K562 (cell line): ENCODE data around the gene C2CD4D. TPM values are rescaled to one million over a fixed set of nuclear protein-coding genes. Genes with fewer than 3 reads are reported as not detected.
A peak's percentile ranks its signal among the peaks of the same experiment; 100 is the strongest.

Source experiments
- ASH1L ChIP-seq: fragments of 450-650 bp; IDR thresholded peaks from 2 replicates; pipeline ENCODE4 v1.6.1; 2018; ENCODE audit warnings: borderline replicate concordance, mild to moderate bottlenecking, low read depth; ENCODE audit not compliant: partially characterized antibody
- CBX3 ChIP-seq, 2 experiments: IDR thresholded peaks; 1 replicate in 1 of 2; 2 replicates in 1 of 2; pipeline ENCODE4 v1.6.1; 2012; ENCODE audit warnings: inconsistent platforms in 2 of 2, low read length in 2 of 2, borderline replicate concordance in 1 of 2, control low read depth in 1 of 2
- CREB3 ChIP-seq: fragments of 450-650 bp; conservative IDR thresholded peaks from 2 replicates; pipeline ENCODE4 v1.6.1; 2016; ENCODE audit warnings: missing genetic modification characterization, low read depth, mild to moderate bottlenecking, missing compliant biosample characterization, moderate library complexity
- DIDO1 ChIP-seq: fragments of 450-650 bp; IDR thresholded peaks from 2 replicates; pipeline ENCODE4 v1.6.1; 2016; ENCODE audit warnings: low read depth, missing biosample characterization, missing genetic modification characterization
- FOXO4 ChIP-seq: fragments of 450-650 bp; formaldehyde crosslinking; IDR thresholded peaks from 2 replicates; pipeline ENCODE4 v1.4.0; 2020; ENCODE audit warnings: mild to moderate bottlenecking, moderate library complexity
- GTF2B ChIP-seq: IDR thresholded peaks from 2 replicates; pipeline ENCODE4 v1.6.1; 2011; ENCODE audit not compliant: insufficient read length; ENCODE audit errors: extremely low read depth
- MYNN ChIP-seq, 2 experiments: sonication (generic); formaldehyde crosslinking in 1 of 2; IDR thresholded peaks; 2 replicates each; pipeline versions ENCODE4 v1.5.0 to v1.6.1; 2016 to 2020; ENCODE audit warnings: antibody characterized with exemption in 1 of 2, missing genetic modification reagents in 1 of 2
- NUFIP1 ChIP-seq: fragments of 450-650 bp; IDR thresholded peaks from 2 replicates; pipeline ENCODE4 v1.6.1; 2018; ENCODE audit not compliant: partially characterized antibody
- PYGO2 ChIP-seq: fragments of 450-650 bp; IDR thresholded peaks from 2 replicates; pipeline ENCODE4 v1.6.1; 2016; ENCODE audit warnings: mild to moderate bottlenecking, missing genetic modification characterization, moderate library complexity, missing compliant biosample characterization
- RBM25 ChIP-seq: fragments of 200-400 bp; formaldehyde crosslinking; IDR thresholded peaks from 2 replicates; pipeline ENCODE4 v1.6.1; 2018; ENCODE audit warnings: low read length, low read depth, moderate library complexity; ENCODE audit not compliant: severe bottlenecking
- RNF2 ChIP-seq: sonication (generic); IDR thresholded peaks from 2 replicates; pipeline ENCODE4 v1.6.1; 2016
- SRSF3 ChIP-seq: fragments of 200-400 bp; formaldehyde crosslinking; IDR thresholded peaks from 2 replicates; pipeline ENCODE4 v1.6.1; 2016; ENCODE audit warnings: mild to moderate bottlenecking, low read length, moderate library complexity; ENCODE audit not compliant: insufficient read depth
- ZHX1 ChIP-seq: fragments of 150-350 bp; conservative IDR thresholded peaks from 2 replicates; pipeline ENCODE4 v1.6.1; 2014; ENCODE audit warnings: low read length
- ZNF511 ChIP-seq: sonication (generic); formaldehyde crosslinking; IDR thresholded peaks from 2 replicates; pipeline ENCODE4 v1.8.0; 2022; ENCODE audit warnings: mild to moderate bottlenecking, missing genetic modification reagents
- ZNF518B ChIP-seq: fragments of 250-450 bp; sonication (Bioruptor Pico); IDR thresholded peaks from 2 replicates; pipeline ENCODE4 v1.5.0; 2021; ENCODE audit warnings: mild to moderate bottlenecking, moderate library complexity
- polyA plus RNA-seq, 8 experiments: library from polyadenylated mRNA; depleted of rRNA in 4 of 8; stranded (reverse) in 5 of 8; unstranded in 3 of 8; fragments of >200 nt; fragmentation: Nextera tagmentation in 2 of 8; fragmentation: Illumina TruSeq in 1 of 8; extraction: Ambion mirVana in 2 of 8; extraction: Trizol in 1 of 8; gene quantifications; 2 replicates each; pipeline versions ENCODE4 v1.2.1 to v1.2.3, GENCODE V29; 2011 to 2014; ENCODE audit warnings: inconsistent platforms in 1 of 8, missing spikeins in 1 of 8
- total RNA-seq, 7 experiments: library from RNA; depleted of rRNA in 6 of 7; stranded (reverse); fragments of >200 nt in 6 of 7; fragmentation: Illumina TruSeq in 2 of 7; extraction: Trizol in 2 of 7; gene quantifications; 2 replicates each; pipeline versions ENCODE4 v1.2.1 to v1.2.3, GENCODE V29; 2011 to 2021; ENCODE audit warnings: low replicate concordance in 1 of 7

C2CD4D gene
- total and polyA plus RNA-seq, 9 of the 15 experiments (the other 6 are each of a cell fraction or from before 2014, with no cell fraction given) = not detected

GRCh38 chr1:151790071-151790939 lies 49.3 kb downstream of the C2CD4D start, which contains the start of gene TDRKH (continued):
- no peak; the same call in 1 of the 2 replicates for TF ChIP-seq CREB3 (tag)
- no peak for TF ChIP-seq ZNF518B
- no peak; the same call in 1 of the 2 replicates for TF ChIP-seq DIDO1 (tag)
- no peak for TF ChIP-seq SRSF3
- TF ChIP-seq NUFIP1 = no peak
- TF ChIP-seq CBX3 (IDR thresholded peaks at IDR 0.05; ENCODE audit: borderline replicate concordance in 1 of 2, low read length in 2 of 2) = peak in 1 of 2 experiments; percentile 79; a peak in 1 of 3 replicates
- peak; percentile 34; the same call in 1 of the 2 replicates for TF ChIP-seq PYGO2
- no peak for TF ChIP-seq MYNN (IDR thresholded peaks at IDR 0.05)
- TF ChIP-seq MYNN (CRISPR knock-in tag; IDR thresholded peaks at IDR 0.05) = no peak
- TF ChIP-seq FOXO4 = no peak
- TF ChIP-seq GTF2B = no peak
- no peak for TF ChIP-seq ZHX1
- TF ChIP-seq ASH1L = peak; percentile 99
- peak; percentile 88 for TF ChIP-seq RNF2
- TF ChIP-seq ZNF511 = peak; percentile 94
- peak; percentile 99 for TF ChIP-seq RBM25
